Measurements from ENCODE around the gene THBD.
"Not testable (repeated sequence)": the region's sequence is repeated elsewhere in the genome, so short reads cannot be mapped to it uniquely, and the experiment has no call there.

THBD gene

DNA sequence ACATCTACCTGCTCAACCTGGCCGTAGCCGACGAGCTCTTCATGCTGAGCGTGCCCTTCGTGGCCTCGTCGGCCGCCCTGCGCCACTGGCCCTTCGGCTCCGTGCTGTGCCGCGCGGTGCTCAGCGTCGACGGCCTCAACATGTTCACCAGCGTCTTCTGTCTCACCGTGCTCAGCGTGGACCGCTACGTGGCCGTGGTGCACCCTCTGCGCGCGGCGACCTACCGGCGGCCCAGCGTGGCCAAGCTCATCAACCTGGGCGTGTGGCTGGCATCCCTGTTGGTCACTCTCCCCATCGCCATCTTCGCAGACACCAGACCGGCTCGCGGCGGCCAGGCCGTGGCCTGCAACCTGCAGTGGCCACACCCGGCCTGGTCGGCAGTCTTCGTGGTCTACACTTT lies 13.7 kb downstream of the THBD start:
- Histone ChIP-seq H3K79me2 (ENCODE audit: control insufficient read depth, insufficient read depth, low read length, unreplicated experiment) (no peaks in the 10 kb centered on the region), H2AFZ (ENCODE audit: low read length, unreplicated experiment) (no peak overlapping the region), H3K36me3 (ENCODE audit: insufficient read depth, low read length) (no peaks in the 10 kb centered on the region), H3K4me1 (ENCODE audit: control insufficient read depth, insufficient read depth, low read length, unreplicated experiment) (no peaks in the 10 kb centered on the region), H3K27me3 (ENCODE audit: insufficient read depth, low read length) (peaks cover 63% of the 10 kb centered on the region), H3K4me3 (ENCODE audit: low read depth, low read length) (no peak overlapping the region), H3K27ac (ENCODE audit: low read depth, low read length) (no peak overlapping the region)

DNA sequence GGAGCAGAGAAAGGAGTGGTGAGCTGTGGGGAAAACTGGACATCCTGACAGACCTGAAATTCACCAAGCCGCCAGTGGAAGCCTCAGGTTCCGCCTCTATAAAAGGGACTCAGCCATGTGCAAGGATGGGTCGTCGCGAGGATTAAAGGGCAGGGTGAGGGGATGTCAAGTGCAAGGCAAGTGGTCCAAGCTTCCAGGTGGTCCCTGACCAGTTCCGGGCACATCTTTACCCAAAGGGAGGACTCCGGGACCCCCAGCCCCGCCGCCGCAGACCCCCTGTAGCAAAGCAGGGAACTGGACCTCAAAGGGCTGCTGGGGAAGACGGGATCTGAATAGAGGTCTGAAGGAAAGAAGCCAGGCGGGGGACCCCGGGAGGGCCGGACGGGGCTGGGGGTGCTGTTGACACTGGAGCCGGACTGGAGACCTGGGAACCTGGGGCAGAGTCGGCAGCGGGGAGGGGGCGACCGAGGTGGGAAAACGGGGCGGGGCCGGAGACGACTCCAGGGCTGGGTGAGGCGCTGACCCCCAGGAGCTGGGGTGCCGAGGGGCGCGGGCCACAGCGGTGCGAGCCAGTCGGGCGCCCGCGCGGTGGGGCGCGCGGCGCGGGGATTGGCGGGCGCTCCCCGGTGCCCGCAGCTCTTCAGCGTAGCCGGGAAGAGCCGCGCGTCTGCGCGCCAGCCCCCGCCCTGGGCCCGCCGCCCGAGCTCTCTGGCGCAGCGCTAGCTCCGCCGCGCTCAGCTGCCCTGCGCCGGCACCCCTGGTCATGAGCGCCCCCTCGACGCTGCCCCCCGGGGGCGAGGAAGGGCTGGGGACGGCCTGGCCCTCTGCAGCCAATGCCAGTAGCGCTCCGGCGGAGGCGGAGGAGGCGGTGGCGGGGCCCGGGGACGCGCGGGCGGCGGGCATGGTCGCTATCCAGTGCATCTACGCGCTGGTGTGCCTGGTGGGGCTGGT lies 14.5 kb downstream of the THBD start, which contains the start of gene SSTR4:
TSS of gene SSTR4 (plus strand) at position 592 of the 951 bp plus-strand sequence. CDS start at position 764, 172 bp downstream.
- Histone ChIP-seq H3K36me3 (ENCODE audit: insufficient read depth, low read length) (no peaks in the 10 kb centered on the region), H3K79me2 (ENCODE audit: control insufficient read depth, insufficient read depth, low read length, unreplicated experiment) (no peaks in the 10 kb centered on the region), H3K27ac (ENCODE audit: low read depth, low read length) (no peak within 1 kb of the TSS), H2AFZ (ENCODE audit: low read length, unreplicated experiment) (no peak within 1 kb of the TSS), H3K27me3 (ENCODE audit: insufficient read depth, low read length) (peaks cover 62% of the 10 kb centered on the region), H3K4me3 (ENCODE audit: low read depth, low read length) (no peak within 1 kb of the TSS), H3K4me1 (ENCODE audit: control insufficient read depth, insufficient read depth, low read length, unreplicated experiment) (no peaks in the 10 kb centered on the region)

DNA sequence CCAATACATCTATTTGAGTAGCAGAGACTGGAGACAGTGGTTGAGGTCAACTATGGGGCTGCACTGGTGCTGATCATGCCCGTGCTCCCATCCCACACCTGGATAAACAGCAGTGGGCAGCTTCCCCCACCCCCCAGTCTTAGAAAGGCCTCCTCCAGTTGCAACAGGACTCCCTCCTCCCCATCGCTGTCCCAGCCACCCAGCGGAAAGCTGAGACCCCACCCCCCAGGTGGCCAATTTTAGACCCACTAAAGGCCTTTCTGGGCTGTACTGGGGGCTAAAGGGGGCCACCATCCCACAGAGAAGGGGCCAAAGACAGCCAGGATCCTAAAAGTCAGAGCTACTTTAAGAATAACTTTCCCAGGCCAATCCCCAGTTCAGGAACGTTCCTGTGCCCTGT lies 15.6 kb downstream of the THBD start:
- H2AFZ ChIP-seq (ENCODE audit: low read length, unreplicated experiment): no peak overlapping the region
- H3K27me3 ChIP-seq (ENCODE audit: insufficient read depth, low read length): peaks cover 55% of the 10 kb centered on the region

DNA sequence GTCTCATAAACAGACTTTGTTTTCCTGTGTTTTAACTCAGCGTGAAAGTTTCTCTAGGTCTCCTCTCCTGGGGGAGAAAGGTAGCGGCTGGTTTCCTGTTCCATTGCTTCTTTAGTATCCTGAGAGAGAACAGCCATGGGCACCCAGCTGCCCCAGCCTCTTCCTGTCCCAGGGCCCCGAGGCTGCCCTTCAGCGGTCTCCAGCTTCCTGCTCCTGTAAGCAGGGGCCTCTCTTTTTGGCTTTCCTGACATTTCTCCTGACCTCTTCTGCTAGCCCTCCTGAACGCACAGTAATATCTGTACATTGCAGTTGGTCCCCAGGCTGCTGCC lies 16.8 kb downstream of the THBD start:
- H3K27ac ChIP-seq (ENCODE audit: low read depth, low read length): no peak overlapping the region
- peaks cover 46% of the 10 kb centered on the region for H3K27me3 ChIP-seq (ENCODE audit: insufficient read depth, low read length)
- no peak overlapping the region for H3K4me3 ChIP-seq (ENCODE audit: low read depth, low read length)
- no peaks in the 10 kb centered on the region for H3K4me1 ChIP-seq (ENCODE audit: control insufficient read depth, insufficient read depth, low read length, unreplicated experiment)
- H2AFZ ChIP-seq (ENCODE audit: low read length, unreplicated experiment): no peak overlapping the region
- no peaks in the 10 kb centered on the region for H3K36me3 ChIP-seq (ENCODE audit: insufficient read depth, low read length)
- no peaks in the 10 kb centered on the region for H3K79me2 ChIP-seq (ENCODE audit: control insufficient read depth, insufficient read depth, low read length, unreplicated experiment)

More for the DNA sequence above, 15.6 kb downstream of the THBD start:
- no peak overlapping the region for H3K4me3 ChIP-seq (ENCODE audit: low read depth, low read length)
- no peaks in the 10 kb centered on the region for H3K79me2 ChIP-seq (ENCODE audit: control insufficient read depth, insufficient read depth, low read length, unreplicated experiment)
- H3K4me1 ChIP-seq (ENCODE audit: control insufficient read depth, insufficient read depth, low read length, unreplicated experiment): no peaks in the 10 kb centered on the region
- no peak overlapping the region for H3K27ac ChIP-seq (ENCODE audit: low read depth, low read length)
- H3K36me3 ChIP-seq (ENCODE audit: insufficient read depth, low read length): no peaks in the 10 kb centered on the region

DNA sequence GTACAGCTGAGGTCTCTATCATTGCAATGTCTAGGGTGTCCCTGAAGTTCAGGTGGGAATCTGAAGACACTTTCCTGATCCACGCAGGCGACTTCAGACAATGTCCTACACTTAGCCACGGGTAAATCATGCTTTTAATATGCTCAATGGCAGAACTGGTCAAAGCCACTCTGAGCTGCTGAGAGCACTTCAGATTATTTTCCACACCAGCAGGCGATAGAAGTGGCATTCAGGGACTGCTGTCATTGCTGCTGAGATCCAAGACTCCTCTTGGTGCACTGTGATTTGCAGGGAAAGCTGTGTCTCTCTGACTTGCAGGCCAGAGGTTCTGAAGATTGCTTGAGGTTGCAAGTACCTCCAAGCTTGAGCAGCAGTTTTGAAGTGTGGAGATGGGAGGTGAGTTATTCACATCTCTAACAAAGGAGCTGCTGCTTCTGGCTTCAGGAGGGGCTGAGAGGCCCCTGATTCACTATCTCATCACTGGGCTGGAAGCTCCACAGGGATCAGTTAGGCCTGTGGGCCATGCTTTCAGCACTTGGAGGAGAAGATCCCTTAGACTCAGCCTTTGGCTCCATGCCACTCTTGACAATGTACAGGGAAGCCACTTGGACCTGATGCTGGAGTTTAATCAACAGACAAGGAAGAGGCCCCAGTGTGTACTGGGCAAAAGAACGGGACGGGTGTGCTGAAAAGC lies 17.3 kb downstream of the THBD start:
- no peak overlapping the region for H3K4me3 ChIP-seq (ENCODE audit: low read depth, low read length)
- no peaks in the 10 kb centered on the region for H3K79me2 ChIP-seq (ENCODE audit: control insufficient read depth, insufficient read depth, low read length, unreplicated experiment)
- no peak overlapping the region for H2AFZ ChIP-seq (ENCODE audit: low read length, unreplicated experiment)
- no peaks in the 10 kb centered on the region for H3K4me1 ChIP-seq (ENCODE audit: control insufficient read depth, insufficient read depth, low read length, unreplicated experiment)
- H3K36me3 ChIP-seq (ENCODE audit: insufficient read depth, low read length): no peaks in the 10 kb centered on the region
- peaks cover 42% of the 10 kb centered on the region for H3K27me3 ChIP-seq (ENCODE audit: insufficient read depth, low read length)
- H3K27ac ChIP-seq (ENCODE audit: low read depth, low read length): no peak overlapping the region

DNA sequence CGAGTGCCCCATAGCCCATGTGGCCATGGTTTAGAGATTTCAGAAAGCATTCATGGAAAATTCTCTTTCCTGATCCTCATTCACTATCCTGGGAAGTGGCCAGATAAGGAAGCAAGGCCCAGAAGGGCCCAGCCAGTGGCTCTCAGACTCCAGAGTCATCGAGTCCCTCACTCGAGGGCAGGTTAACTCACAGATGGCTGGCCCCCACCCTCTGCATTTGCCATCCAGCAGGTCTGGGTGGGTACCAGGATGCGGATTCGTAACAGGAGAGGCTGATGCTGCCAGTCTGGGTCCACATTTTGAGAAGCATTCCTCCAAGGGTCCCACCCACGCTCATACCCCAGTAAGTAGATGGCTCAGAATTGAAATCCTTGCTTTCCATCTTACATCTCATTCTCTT lies 18.1 kb downstream of the THBD start:
- no peak overlapping the region for H2AFZ ChIP-seq (ENCODE audit: low read length, unreplicated experiment)
- H3K79me2 ChIP-seq (ENCODE audit: control insufficient read depth, insufficient read depth, low read length, unreplicated experiment): no peaks in the 10 kb centered on the region
- H3K4me3 ChIP-seq (ENCODE audit: low read depth, low read length): no peak overlapping the region
- no peaks in the 10 kb centered on the region for H3K4me1 ChIP-seq (ENCODE audit: control insufficient read depth, insufficient read depth, low read length, unreplicated experiment)
- H3K27me3 ChIP-seq (ENCODE audit: insufficient read depth, low read length): peaks cover 38% of the 10 kb centered on the region
- H3K27ac ChIP-seq (ENCODE audit: low read depth, low read length): no peak overlapping the region
- no peaks in the 10 kb centered on the region for H3K36me3 ChIP-seq (ENCODE audit: insufficient read depth, low read length)

DNA sequence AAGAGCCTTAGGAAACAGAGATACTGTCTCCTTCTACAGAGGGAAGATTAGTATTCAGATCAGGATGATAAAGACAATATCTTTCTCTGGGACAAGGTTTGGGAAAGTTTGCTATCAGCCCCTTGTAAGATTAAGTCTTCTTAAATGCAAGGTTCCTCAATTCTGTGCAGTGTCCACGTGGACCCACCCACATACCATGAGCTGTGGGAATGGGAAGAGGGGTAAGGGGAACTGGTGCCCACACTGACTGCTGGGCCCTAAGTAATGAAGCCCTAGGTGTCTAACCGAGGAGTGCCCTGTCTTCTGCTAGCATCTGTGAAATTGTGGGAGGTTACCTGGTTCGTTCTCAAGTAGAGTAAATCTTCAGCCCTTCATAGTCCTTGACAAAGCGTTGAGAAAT lies 20.1 kb downstream of the THBD start:
- H3K27me3 ChIP-seq (ENCODE audit: insufficient read depth, low read length): peaks cover 28% of the 10 kb centered on the region
- H2AFZ ChIP-seq (ENCODE audit: low read length, unreplicated experiment): no peak overlapping the region
- no peaks in the 10 kb centered on the region for H3K79me2 ChIP-seq (ENCODE audit: control insufficient read depth, insufficient read depth, low read length, unreplicated experiment)
- H3K4me1 ChIP-seq (ENCODE audit: control insufficient read depth, insufficient read depth, low read length, unreplicated experiment): no peaks in the 10 kb centered on the region
- no peak overlapping the region for H3K27ac ChIP-seq (ENCODE audit: low read depth, low read length)
- H3K4me3 ChIP-seq (ENCODE audit: low read depth, low read length): no peak overlapping the region
- H3K36me3 ChIP-seq (ENCODE audit: insufficient read depth, low read length): no peaks in the 10 kb centered on the region

DNA sequence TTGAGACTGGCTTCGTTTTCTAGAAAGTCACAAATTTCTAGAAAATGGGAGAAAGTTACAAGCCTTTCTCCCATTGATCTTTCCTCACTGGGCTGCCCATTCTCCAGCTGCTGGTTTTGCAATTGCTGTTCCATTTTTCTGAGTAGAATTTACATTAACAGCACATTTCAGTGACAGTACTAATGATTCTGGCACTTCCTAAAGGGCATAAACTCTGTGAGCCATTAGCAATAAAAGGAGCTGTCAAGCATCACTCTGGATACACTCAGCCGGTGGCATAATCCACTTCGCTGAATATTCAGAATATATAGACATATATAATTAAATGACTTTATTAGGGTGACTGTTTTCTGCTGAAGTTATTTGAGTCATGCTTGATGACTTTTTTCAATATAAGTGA lies 21.1 kb downstream of the THBD start:
- H3K4me3 ChIP-seq (ENCODE audit: low read depth, low read length): no peak overlapping the region
- no peaks in the 10 kb centered on the region for H3K36me3 ChIP-seq (ENCODE audit: insufficient read depth, low read length)
- peaks cover 23% of the 10 kb centered on the region for H3K27me3 ChIP-seq (ENCODE audit: insufficient read depth, low read length)
- no peak overlapping the region for H3K27ac ChIP-seq (ENCODE audit: low read depth, low read length)
- H3K4me1 ChIP-seq (ENCODE audit: control insufficient read depth, insufficient read depth, low read length, unreplicated experiment): no peaks in the 10 kb centered on the region
- no peak overlapping the region for H2AFZ ChIP-seq (ENCODE audit: low read length, unreplicated experiment)
- no peaks in the 10 kb centered on the region for H3K79me2 ChIP-seq (ENCODE audit: control insufficient read depth, insufficient read depth, low read length, unreplicated experiment)

DNA sequence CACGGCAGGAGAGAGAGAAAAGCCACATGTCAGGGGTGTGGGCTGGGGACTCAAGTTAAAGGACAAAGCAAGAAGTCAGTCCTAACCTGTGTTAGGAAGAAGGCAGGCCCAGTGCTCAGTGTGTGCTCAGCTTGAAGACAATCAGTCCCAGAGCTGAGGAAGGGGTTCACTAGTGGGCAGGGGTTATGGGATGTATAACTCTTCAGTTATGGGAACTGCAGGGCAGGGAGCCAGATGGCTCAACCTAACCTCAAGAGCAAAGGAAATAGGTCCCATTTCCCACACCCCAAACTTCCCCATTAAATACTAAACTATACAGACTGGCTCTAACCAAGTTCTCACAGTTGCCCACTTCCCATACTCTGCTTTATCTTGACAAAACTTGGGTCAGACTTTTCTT lies 21.8 kb downstream of the THBD start:
- Histone ChIP-seq H3K36me3 (ENCODE audit: insufficient read depth, low read length) (no peaks in the 10 kb centered on the region), H3K27ac (ENCODE audit: low read depth, low read length) (no peak overlapping the region), H3K79me2 (ENCODE audit: control insufficient read depth, insufficient read depth, low read length, unreplicated experiment) (no peaks in the 10 kb centered on the region), H3K27me3 (ENCODE audit: insufficient read depth, low read length) (peaks cover 19% of the 10 kb centered on the region), H3K4me1 (ENCODE audit: control insufficient read depth, insufficient read depth, low read length, unreplicated experiment) (no peaks in the 10 kb centered on the region), H3K4me3 (ENCODE audit: low read depth, low read length) (no peak overlapping the region), H2AFZ (ENCODE audit: low read length, unreplicated experiment) (no peak overlapping the region)

DNA sequence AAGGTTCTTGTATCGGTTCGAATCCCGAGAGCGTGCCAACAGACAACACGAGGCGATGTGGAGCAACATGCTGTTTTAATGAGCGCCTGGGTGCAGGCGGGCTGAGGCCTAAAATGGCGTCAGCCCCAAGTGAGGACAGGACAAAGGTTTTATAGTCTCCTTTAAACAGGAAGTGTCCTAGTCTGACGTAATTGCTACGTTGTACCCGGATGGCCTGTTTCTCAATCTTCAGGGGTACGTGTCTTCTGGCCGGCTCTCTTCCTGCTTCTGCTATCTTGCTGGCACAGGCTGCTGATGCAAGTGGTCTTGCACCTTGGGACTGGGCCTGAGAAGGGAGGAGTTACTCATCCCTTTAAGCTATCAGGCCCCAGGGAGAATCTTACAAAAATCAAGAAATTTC lies 24.0 kb downstream of the THBD start:
- H3K79me2 ChIP-seq (ENCODE audit: control insufficient read depth, insufficient read depth, low read length, unreplicated experiment); H3K4me1 ChIP-seq (ENCODE audit: control insufficient read depth, insufficient read depth, low read length, unreplicated experiment); H3K27ac ChIP-seq (ENCODE audit: low read depth, low read length); H2AFZ ChIP-seq (ENCODE audit: low read length, unreplicated experiment); H3K36me3 ChIP-seq (ENCODE audit: insufficient read depth, low read length); H3K4me3 ChIP-seq (ENCODE audit: low read depth, low read length): not testable (repeated sequence)
- H3K27me3 ChIP-seq (ENCODE audit: insufficient read depth, low read length): peaks cover 19% of the 10 kb centered on the region; the same call in 1 of the 2 replicates

DNA sequence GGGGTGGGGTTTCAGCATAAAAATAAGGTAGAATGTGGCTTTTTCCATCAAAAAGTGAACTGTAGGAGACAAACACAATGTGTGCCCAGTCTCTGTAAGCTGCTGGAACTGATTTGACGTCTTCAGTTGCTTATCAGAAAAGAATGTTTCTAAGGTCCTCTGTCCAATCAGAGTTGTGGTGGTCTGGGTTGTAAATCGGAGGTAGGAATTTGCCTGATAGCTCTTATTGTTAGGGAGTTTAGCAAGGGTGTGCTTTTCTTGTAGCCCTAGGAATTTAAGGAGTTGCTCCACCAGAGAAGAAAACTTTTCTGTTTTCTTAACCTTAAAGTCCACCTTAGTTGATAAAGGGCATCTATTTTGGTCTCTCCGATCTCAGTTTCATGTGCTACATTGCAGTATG lies 24.8 kb downstream of the THBD start:
- Histone ChIP-seq H3K79me2 (ENCODE audit: control insufficient read depth, insufficient read depth, low read length, unreplicated experiment) (no peaks in the 10 kb centered on the region), H3K36me3 (ENCODE audit: insufficient read depth, low read length) (no peaks in the 10 kb centered on the region), H3K4me1 (ENCODE audit: control insufficient read depth, insufficient read depth, low read length, unreplicated experiment) (no peaks in the 10 kb centered on the region), H3K27me3 (ENCODE audit: insufficient read depth, low read length) (peaks cover 14% of the 10 kb centered on the region; the same call in 1 of the 2 replicates), H2AFZ (ENCODE audit: low read length, unreplicated experiment) (no peak overlapping the region), H3K4me3 (ENCODE audit: low read depth, low read length) (no peak overlapping the region), H3K27ac (ENCODE audit: low read depth, low read length) (no peak overlapping the region)
